Liver (tissue), 9 donors: ENCODE measurements around the gene STAT3. TPM values are rescaled to one million over a fixed set of nuclear protein-coding genes. Genes with fewer than 3 reads are reported as not detected.

ENCODE experiments used
- DNase-seq: peaks from one replicate; pipeline ENCODE4 v3.0.0-alpha.2; 2017; ENCODE audit warnings: low spot score
- H3K27ac ChIP-seq, 2 donors: one replicate each; pipeline ENCODE4 v1.7.0; 2013; ENCODE audit warnings: inconsistent platforms in 2 of 2, low read length in 2 of 2, control low read depth in 1 of 2, low read depth in 1 of 2, mild to moderate bottlenecking in 1 of 2
- H3K27me3 ChIP-seq, 4 donors: one replicate each; pipeline versions ENCODE4 v1.6.1 to v1.7.0; 2013; ENCODE audit warnings: low read length in 3 of 4, inconsistent platforms in 1 of 4, mild to moderate bottlenecking in 1 of 4, moderate library complexity in 1 of 4; ENCODE audit not compliant: control insufficient read depth in 4 of 4, insufficient read depth in 4 of 4
- H3K36me3 ChIP-seq, 4 donors: one replicate each; pipeline versions ENCODE4 v1.6.1 to v1.7.0; 2013; ENCODE audit warnings: low read length in 3 of 4, mild to moderate bottlenecking in 3 of 4, low read depth in 1 of 4, moderate library complexity in 1 of 4; ENCODE audit not compliant: control insufficient read depth in 4 of 4, insufficient read depth in 3 of 4
- H3K4me1 ChIP-seq, 4 donors: one replicate each; pipeline versions ENCODE4 v1.6.1 to v1.7.0; 2013; ENCODE audit warnings: low read length in 3 of 4, mild to moderate bottlenecking in 3 of 4, moderate library complexity in 1 of 4; ENCODE audit not compliant: control insufficient read depth in 4 of 4, insufficient read depth in 4 of 4
- H3K4me3 ChIP-seq, 3 donors: one replicate each; pipeline versions ENCODE4 v1.6.1 to v1.7.0; 2013; ENCODE audit warnings: low read length in 3 of 3, control low read depth in 1 of 3, low read depth in 1 of 3, mild to moderate bottlenecking in 1 of 3
- H3K9ac ChIP-seq, 2 donors: one replicate each; pipeline ENCODE4 v1.7.0; 2013; ENCODE audit warnings: low read length in 2 of 2, mild to moderate bottlenecking in 2 of 2, moderate library complexity in 2 of 2, control low read depth in 1 of 2, low read depth in 1 of 2
- H3K9me3 ChIP-seq, 4 donors: one replicate each; pipeline versions ENCODE4 v1.6.1 to v1.7.0; 2013; ENCODE audit warnings: low read length in 3 of 4; ENCODE audit not compliant: control insufficient read depth in 4 of 4
- EGR1 ChIP-seq, 2 donors: IDR thresholded peaks; 2 replicates each; pipeline ENCODE4 v1.6.1; 2016 to 2018; ENCODE audit warnings: antibody characterized with exemption in 2 of 2, low read depth in 2 of 2
- FOXA1 ChIP-seq: IDR thresholded peaks from 2 replicates; pipeline ENCODE4 v1.6.1; 2016; ENCODE audit warnings: antibody characterized with exemption
- FOXA2 ChIP-seq: IDR thresholded peaks from 2 replicates; pipeline ENCODE4 v1.6.1; 2016; ENCODE audit warnings: antibody characterized with exemption
- GABPA ChIP-seq, 2 donors: IDR thresholded peaks in 1 of 2; conservative IDR thresholded peaks in 1 of 2; 2 replicates each; pipeline ENCODE4 v1.6.1; 2016; ENCODE audit warnings: antibody characterized with exemption in 2 of 2, mild to moderate bottlenecking in 1 of 2, moderate library complexity in 1 of 2
- HNF4A ChIP-seq, 2 donors: conservative IDR thresholded peaks; 2 replicates each; pipeline ENCODE4 v1.6.1; 2016; ENCODE audit warnings: antibody characterized with exemption in 2 of 2, mild to moderate bottlenecking in 2 of 2
- HNF4G ChIP-seq: IDR thresholded peaks from 2 replicates; pipeline ENCODE4 v1.6.1; 2016; ENCODE audit warnings: antibody characterized with exemption
- JUND ChIP-seq, 2 donors: IDR thresholded peaks; 2 replicates each; pipeline ENCODE4 v1.6.1; 2016; ENCODE audit warnings: antibody characterized with exemption in 2 of 2
- NR2F2 ChIP-seq: IDR thresholded peaks from 2 replicates; pipeline ENCODE4 v1.6.1; 2016; ENCODE audit warnings: antibody characterized with exemption
- RAD21 ChIP-seq, 2 donors: IDR thresholded peaks; 2 replicates each; pipeline ENCODE4 v1.6.1; 2016; ENCODE audit warnings: antibody characterized with exemption in 2 of 2, mild to moderate bottlenecking in 2 of 2
- RXRA ChIP-seq, 2 donors: IDR thresholded peaks; 2 replicates each; pipeline ENCODE4 v1.6.1; 2017 to 2018; ENCODE audit warnings: antibody characterized with exemption in 2 of 2, mild to moderate bottlenecking in 1 of 2
- SP1 ChIP-seq: IDR thresholded peaks from 2 replicates; pipeline ENCODE4 v1.6.1; 2018; ENCODE audit warnings: antibody characterized with exemption, mild to moderate bottlenecking
- YY1 ChIP-seq: IDR thresholded peaks from 2 replicates; pipeline ENCODE4 v1.6.1; 2016; ENCODE audit warnings: antibody characterized with exemption, mild to moderate bottlenecking
- WGBS: extraction: QIAGEN DNeasy Blood & Tissue Kit; methylation state at CpG from one replicate; pipeline ENCODE4 v1.1.7; 2013; 5-methylcytosine and 5-hydroxymethylcytosine counted together
- polyA plus RNA-seq, 2 donors: library from polyadenylated mRNA; stranded (reverse) in 1 of 2; unstranded in 1 of 2; fragments of 200-250 nt in 1 of 2; fragments of >200 nt in 1 of 2; fragmentation: Nextera tagmentation in 1 of 2; extraction: Ambion mirVana in 1 of 2; gene quantifications; one replicate each; pipeline versions ENCODE4 v1.2.1 to v1.2.3, GENCODE V29; 2013 to 2015
- total RNA-seq, 2 donors: library from RNA; depleted of rRNA; stranded (reverse); fragments of >200 nt; gene quantifications; one replicate each; pipeline ENCODE4 v1.2.3, GENCODE V29; 2014
- TF ChIP-seq, protein P1 (sequence below): IDR thresholded peaks from 2 replicates; pipeline ENCODE4 v1.6.1; 2016; ENCODE audit warnings: antibody characterized with exemption, mild to moderate bottlenecking
- TF ChIP-seq, protein P2 (sequence below): IDR thresholded peaks from 2 replicates; pipeline ENCODE4 v1.6.1; 2016; ENCODE audit warnings: antibody characterized with exemption
- TF ChIP-seq, protein P3 (sequence below): IDR thresholded peaks from 2 replicates; pipeline ENCODE4 v1.6.1; 2016; ENCODE audit warnings: antibody characterized with exemption
- TF ChIP-seq, protein P4 (sequence below): fragments of 150-350 bp; IDR thresholded peaks from 2 replicates; pipeline ENCODE4 v1.5.1; 2017; ENCODE audit warnings: improper control_type of control experiment, low read depth, low read length; ENCODE audit not compliant: missing input control
- donor health status: healthy.
- donor health status: healthy.
- donor health status: healthy.
- donor health status: healthy.
- donor health status: healthy.

STAT3 gene
- total and polyA plus RNA-seq, 4 donors = 68.7 to 301 (median 114) TPM

DNA sequence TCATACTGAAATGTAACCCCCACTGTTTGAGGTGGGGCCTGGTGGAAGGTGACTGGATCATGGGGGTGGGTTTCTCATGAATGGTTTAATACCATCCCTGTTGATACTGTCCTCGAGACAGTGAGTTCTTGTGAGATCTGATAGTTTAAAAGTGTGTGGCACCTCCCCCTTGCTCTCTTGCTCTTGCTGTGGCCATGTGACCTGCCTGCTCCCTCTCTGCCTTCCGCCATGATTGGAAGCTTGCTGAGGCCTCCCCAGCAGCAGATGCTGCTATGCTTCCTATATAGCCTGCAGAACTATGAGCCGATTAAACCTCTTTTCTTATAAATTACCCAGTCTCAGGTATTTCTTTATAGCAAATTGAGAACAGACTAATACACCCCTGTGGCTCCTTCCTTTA, 40.6 kb downstream of the STAT3 start:
- 91% methylated on average over 3 of the region's 3 CpGs for WGBS
- no peak overlapping the region for H3K9ac ChIP-seq
- no peaks in the 10 kb centered on the region for H3K9me3 ChIP-seq
- DNase-seq = no peak
- H3K36me3 ChIP-seq = peaks cover 7 to 38% (median 29%) of the 10 kb centered on the region in 4 donors
- H3K4me1 ChIP-seq = peaks cover 10 to 33% (median 22%) of the 10 kb centered on the region in 4 donors
- H3K27me3 ChIP-seq = no peaks in the 10 kb centered on the region
- H3K4me3 ChIP-seq = no peak overlapping the region
- TF ChIP-seq RXRA (IDR thresholded peaks at IDR 0.05) (no peak), GABPA (IDR thresholded peaks at IDR 0.05 in 1 of 2, conservative IDR thresholded peaks at IDR 0.05 in 1 of 2) (no peak), HNF4G (no peak), NR2F2 (no peak), FOXA2 (no peak), JUND (IDR thresholded peaks at IDR 0.05) (no peak), SP1 (no peak)
- TF ChIP-seq, protein P1, sequence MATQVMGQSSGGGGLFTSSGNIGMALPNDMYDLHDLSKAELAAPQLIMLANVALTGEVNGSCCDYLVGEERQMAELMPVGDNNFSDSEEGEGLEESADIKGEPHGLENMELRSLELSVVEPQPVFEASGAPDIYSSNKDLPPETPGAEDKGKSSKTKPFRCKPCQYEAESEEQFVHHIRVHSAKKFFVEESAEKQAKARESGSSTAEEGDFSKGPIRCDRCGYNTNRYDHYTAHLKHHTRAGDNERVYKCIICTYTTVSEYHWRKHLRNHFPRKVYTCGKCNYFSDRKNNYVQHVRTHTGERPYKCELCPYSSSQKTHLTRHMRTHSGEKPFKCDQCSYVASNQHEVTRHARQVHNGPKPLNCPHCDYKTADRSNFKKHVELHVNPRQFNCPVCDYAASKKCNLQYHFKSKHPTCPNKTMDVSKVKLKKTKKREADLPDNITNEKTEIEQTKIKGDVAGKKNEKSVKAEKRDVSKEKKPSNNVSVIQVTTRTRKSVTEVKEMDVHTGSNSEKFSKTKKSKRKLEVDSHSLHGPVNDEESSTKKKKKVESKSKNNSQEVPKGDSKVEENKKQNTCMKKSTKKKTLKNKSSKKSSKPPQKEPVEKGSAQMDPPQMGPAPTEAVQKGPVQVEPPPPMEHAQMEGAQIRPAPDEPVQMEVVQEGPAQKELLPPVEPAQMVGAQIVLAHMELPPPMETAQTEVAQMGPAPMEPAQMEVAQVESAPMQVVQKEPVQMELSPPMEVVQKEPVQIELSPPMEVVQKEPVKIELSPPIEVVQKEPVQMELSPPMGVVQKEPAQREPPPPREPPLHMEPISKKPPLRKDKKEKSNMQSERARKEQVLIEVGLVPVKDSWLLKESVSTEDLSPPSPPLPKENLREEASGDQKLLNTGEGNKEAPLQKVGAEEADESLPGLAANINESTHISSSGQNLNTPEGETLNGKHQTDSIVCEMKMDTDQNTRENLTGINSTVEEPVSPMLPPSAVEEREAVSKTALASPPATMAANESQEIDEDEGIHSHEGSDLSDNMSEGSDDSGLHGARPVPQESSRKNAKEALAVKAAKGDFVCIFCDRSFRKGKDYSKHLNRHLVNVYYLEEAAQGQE = no peak
- peak overlapping the region; percentile 49 to 70 for H3K27ac ChIP-seq

DNA sequence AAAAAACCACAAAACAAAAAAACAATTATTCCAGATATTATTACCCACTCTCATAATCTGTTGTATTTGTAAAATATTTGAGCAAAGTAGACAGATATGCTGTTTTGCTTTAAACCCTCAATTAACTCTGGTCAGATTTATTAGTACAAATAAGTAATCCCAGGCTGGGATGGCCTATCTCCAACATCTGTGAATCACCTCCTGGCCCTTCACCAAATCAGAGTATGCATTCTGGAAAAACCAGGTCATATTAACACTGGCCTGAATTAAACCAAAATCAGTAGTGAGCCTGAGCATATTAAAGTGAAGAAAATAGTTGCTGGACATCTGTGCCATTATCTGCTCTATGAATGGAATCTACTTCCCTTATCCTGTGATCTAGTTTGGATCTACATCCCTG, 41.0 kb downstream of the STAT3 start:
- no peak for DNase-seq
- no peaks in the 10 kb centered on the region for H3K27me3 ChIP-seq
- TF ChIP-seq FOXA1 = no peak
- TF ChIP-seq, protein P2, sequence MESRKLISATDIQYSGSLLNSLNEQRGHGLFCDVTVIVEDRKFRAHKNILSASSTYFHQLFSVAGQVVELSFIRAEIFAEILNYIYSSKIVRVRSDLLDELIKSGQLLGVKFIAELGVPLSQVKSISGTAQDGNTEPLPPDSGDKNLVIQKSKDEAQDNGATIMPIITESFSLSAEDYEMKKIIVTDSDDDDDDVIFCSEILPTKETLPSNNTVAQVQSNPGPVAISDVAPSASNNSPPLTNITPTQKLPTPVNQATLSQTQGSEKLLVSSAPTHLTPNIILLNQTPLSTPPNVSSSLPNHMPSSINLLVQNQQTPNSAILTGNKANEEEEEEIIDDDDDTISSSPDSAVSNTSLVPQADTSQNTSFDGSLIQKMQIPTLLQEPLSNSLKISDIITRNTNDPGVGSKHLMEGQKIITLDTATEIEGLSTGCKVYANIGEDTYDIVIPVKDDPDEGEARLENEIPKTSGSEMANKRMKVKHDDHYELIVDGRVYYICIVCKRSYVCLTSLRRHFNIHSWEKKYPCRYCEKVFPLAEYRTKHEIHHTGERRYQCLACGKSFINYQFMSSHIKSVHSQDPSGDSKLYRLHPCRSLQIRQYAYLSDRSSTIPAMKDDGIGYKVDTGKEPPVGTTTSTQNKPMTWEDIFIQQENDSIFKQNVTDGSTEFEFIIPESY = no peak
- TF ChIP-seq RAD21 (IDR thresholded peaks at IDR 0.05) = no peak
- TF ChIP-seq, protein P3, sequence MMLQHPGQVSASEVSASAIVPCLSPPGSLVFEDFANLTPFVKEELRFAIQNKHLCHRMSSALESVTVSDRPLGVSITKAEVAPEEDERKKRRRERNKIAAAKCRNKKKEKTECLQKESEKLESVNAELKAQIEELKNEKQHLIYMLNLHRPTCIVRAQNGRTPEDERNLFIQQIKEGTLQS = peak; percentile 67
- no peak for TF ChIP-seq FOXA2
- TF ChIP-seq RXRA (IDR thresholded peaks at IDR 0.05) = peak in 1 of 2 donors; percentile 32
- TF ChIP-seq SP1 = no peak
- TF ChIP-seq YY1 = no peak
- TF ChIP-seq, protein P1 = no peak
- TF ChIP-seq EGR1 (IDR thresholded peaks at IDR 0.05; ENCODE audit: low read depth in 2 of 2) = peak in 1 of 2 donors; percentile 68
- TF ChIP-seq JUND (IDR thresholded peaks at IDR 0.05) = peak; percentile 92 to 99
- no peak for TF ChIP-seq GABPA (IDR thresholded peaks at IDR 0.05 in 1 of 2, conservative IDR thresholded peaks at IDR 0.05 in 1 of 2)
- TF ChIP-seq HNF4G = no peak
- TF ChIP-seq, protein P4, sequence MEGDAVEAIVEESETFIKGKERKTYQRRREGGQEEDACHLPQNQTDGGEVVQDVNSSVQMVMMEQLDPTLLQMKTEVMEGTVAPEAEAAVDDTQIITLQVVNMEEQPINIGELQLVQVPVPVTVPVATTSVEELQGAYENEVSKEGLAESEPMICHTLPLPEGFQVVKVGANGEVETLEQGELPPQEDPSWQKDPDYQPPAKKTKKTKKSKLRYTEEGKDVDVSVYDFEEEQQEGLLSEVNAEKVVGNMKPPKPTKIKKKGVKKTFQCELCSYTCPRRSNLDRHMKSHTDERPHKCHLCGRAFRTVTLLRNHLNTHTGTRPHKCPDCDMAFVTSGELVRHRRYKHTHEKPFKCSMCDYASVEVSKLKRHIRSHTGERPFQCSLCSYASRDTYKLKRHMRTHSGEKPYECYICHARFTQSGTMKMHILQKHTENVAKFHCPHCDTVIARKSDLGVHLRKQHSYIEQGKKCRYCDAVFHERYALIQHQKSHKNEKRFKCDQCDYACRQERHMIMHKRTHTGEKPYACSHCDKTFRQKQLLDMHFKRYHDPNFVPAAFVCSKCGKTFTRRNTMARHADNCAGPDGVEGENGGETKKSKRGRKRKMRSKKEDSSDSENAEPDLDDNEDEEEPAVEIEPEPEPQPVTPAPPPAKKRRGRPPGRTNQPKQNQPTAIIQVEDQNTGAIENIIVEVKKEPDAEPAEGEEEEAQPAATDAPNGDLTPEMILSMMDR = no peak
- no peak for TF ChIP-seq NR2F2
- TF ChIP-seq HNF4A (conservative IDR thresholded peaks at IDR 0.05) = peak in 1 of 2 donors; percentile 13
- peaks cover 7 to 42% (median 32%) of the 10 kb centered on the region in 4 donors for H3K36me3 ChIP-seq
- H3K27ac ChIP-seq = peak overlapping the region; percentile 49 to 70
- H3K9me3 ChIP-seq = no peaks in the 10 kb centered on the region
- H3K4me1 ChIP-seq = peaks cover 10 to 29% (median 18%) of the 10 kb centered on the region in 4 donors
- no peak overlapping the region for H3K9ac ChIP-seq
- no peak overlapping the region for H3K4me3 ChIP-seq
